HepG2 (cell line): ENCODE measurements around the gene RANBP3L. TPM values are rescaled to one million over a fixed set of nuclear protein-coding genes. Genes with fewer than 3 reads are reported as not detected.

Source experiments
- JUNB ChIP-seq: sonication (generic); formaldehyde crosslinking; IDR thresholded peaks from 2 replicates; pipeline ENCODE4 v1.8.0; 2022; ENCODE audit warnings: missing genetic modification reagents, mild to moderate bottlenecking, borderline replicate concordance
- KMT2B ChIP-seq: IDR thresholded peaks from 2 replicates; pipeline ENCODE4 v1.6.1; 2016; ENCODE audit warnings: missing genetic modification reagents, missing compliant biosample characterization
- MIER2 ChIP-seq: IDR thresholded peaks from 2 replicates; pipeline ENCODE4 v1.6.1; 2016; ENCODE audit warnings: missing biosample characterization, missing genetic modification reagents
- PAF1 ChIP-seq: IDR thresholded peaks from 2 replicates; pipeline ENCODE4 v1.6.1; 2016; ENCODE audit warnings: missing genetic modification reagents, missing compliant biosample characterization
- SNRNP70 ChIP-seq: fragments of 200-400 bp; formaldehyde crosslinking; IDR thresholded peaks from 2 replicates; pipeline ENCODE4 v1.6.1; 2017; ENCODE audit warnings: mild to moderate bottlenecking, low read depth, low read length, moderate library complexity
- SOX5 ChIP-seq: IDR thresholded peaks from 2 replicates; pipeline ENCODE4 v1.6.1; 2016; ENCODE audit warnings: borderline replicate concordance
- THAP11 ChIP-seq: IDR thresholded peaks from 2 replicates; pipeline ENCODE4 v1.6.1; 2016; ENCODE audit warnings: missing biosample characterization, missing genetic modification reagents
- ZNF160 ChIP-seq: sonication (generic); formaldehyde crosslinking; IDR thresholded peaks from 2 replicates; pipeline ENCODE4 v1.8.0; 2022; ENCODE audit warnings: mild to moderate bottlenecking, inconsistent platforms, missing genetic modification reagents
- ZNF720 ChIP-seq: sonication (generic); formaldehyde crosslinking; IDR thresholded peaks from 2 replicates; pipeline ENCODE4 v1.4.0; 2020; ENCODE audit warnings: missing genetic modification reagents
- polyA plus RNA-seq, 8 experiments: library from polyadenylated mRNA; depleted of rRNA in 3 of 8; stranded (reverse) in 7 of 8; unstranded in 1 of 8; fragments of >200 nt; fragmentation: Illumina TruSeq in 4 of 8; extraction: Trizol in 4 of 8; gene quantifications; 2 replicates each; pipeline versions ENCODE4 v1.2.1 to v1.2.3, GENCODE V29; 2011 to 2016; ENCODE audit warnings: low read depth in 4 of 8, missing spikeins in 1 of 8, mixed read lengths in 1 of 8; ENCODE audit not compliant: insufficient read depth in 1 of 8
- total RNA-seq, 5 experiments: library from RNA; depleted of rRNA; stranded (reverse); fragments of >200 nt; fragmentation: Illumina TruSeq; extraction: Trizol; gene quantifications; 2 replicates each; pipeline ENCODE4 v1.2.3, GENCODE V29; 2016; ENCODE audit warnings: low read depth in 1 of 5
- TF ChIP-seq, protein P1 (sequence below): sonication (generic); formaldehyde crosslinking; IDR thresholded peaks from 2 replicates; pipeline ENCODE4 v1.5.1; 2020; ENCODE audit warnings: mild to moderate bottlenecking, missing genetic modification reagents, borderline replicate concordance
- TF ChIP-seq, protein P2 (sequence below): sonication (generic); formaldehyde crosslinking; IDR thresholded peaks from 2 replicates; pipeline ENCODE4; 2020; ENCODE audit warnings: missing genetic modification reagents, mild to moderate bottlenecking, borderline replicate concordance
- TF ChIP-seq, protein P3 (sequence below): sonication (generic); formaldehyde crosslinking; conservative IDR thresholded peaks from 2 replicates; pipeline ENCODE4 v1.4.0; 2020; ENCODE audit warnings: mild to moderate bottlenecking, missing genetic modification reagents, moderate library complexity
- TF ChIP-seq, protein P4 (sequence below): sonication (generic); formaldehyde crosslinking; IDR thresholded peaks from 2 replicates; pipeline ENCODE4 v1.4.0; 2020; ENCODE audit warnings: missing genetic modification reagents, borderline replicate concordance

Gene RANBP3L
- total and polyA plus RNA-seq, 2 of the 13 experiments (the other 11 are each of a cell fraction or from before 2014, with no cell fraction given) = 0.09 TPM; not detected in 1

DNA sequence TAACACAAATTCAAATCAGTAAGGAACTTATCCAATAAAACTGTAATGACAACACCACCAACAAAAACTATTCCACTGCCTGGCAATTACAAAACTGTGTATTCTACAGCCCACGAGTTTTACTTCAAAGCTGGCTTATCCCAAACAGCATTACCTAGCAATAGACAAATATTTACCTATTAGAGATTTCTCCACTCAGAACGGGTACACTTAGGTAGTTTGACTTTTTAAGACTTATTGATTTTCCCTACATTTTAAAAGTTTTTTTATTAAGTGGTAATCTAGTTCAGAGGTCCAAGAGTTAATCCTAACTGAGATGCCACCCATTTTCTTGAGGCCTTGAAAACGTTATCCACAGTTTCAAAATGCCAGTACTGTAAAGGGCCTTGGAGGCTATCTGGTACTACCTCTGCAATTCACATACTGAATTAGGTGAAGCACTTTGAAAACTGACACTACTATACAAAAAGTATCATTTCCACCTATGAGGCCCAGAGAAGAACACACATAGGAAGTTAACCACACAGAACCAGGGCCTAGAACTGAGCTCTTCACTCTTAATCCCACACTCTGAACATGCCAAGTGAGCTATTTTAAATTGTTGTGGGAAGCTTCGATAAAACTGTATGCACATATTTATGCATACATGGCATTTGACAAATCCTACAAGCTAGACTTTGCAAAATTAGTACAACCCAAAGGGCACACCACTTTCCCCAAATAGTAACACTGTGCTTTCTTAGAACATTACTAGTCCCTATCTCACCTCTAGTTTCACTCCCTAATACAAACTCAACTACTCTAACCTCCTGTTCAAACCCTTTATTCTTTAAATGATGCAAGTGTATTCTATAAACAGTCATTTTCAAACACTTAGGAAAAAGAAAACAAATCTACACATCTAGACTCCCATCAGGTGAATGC is 62.1 kb downstream of the RANBP3L start (continued):
- TF ChIP-seq, protein P1, sequence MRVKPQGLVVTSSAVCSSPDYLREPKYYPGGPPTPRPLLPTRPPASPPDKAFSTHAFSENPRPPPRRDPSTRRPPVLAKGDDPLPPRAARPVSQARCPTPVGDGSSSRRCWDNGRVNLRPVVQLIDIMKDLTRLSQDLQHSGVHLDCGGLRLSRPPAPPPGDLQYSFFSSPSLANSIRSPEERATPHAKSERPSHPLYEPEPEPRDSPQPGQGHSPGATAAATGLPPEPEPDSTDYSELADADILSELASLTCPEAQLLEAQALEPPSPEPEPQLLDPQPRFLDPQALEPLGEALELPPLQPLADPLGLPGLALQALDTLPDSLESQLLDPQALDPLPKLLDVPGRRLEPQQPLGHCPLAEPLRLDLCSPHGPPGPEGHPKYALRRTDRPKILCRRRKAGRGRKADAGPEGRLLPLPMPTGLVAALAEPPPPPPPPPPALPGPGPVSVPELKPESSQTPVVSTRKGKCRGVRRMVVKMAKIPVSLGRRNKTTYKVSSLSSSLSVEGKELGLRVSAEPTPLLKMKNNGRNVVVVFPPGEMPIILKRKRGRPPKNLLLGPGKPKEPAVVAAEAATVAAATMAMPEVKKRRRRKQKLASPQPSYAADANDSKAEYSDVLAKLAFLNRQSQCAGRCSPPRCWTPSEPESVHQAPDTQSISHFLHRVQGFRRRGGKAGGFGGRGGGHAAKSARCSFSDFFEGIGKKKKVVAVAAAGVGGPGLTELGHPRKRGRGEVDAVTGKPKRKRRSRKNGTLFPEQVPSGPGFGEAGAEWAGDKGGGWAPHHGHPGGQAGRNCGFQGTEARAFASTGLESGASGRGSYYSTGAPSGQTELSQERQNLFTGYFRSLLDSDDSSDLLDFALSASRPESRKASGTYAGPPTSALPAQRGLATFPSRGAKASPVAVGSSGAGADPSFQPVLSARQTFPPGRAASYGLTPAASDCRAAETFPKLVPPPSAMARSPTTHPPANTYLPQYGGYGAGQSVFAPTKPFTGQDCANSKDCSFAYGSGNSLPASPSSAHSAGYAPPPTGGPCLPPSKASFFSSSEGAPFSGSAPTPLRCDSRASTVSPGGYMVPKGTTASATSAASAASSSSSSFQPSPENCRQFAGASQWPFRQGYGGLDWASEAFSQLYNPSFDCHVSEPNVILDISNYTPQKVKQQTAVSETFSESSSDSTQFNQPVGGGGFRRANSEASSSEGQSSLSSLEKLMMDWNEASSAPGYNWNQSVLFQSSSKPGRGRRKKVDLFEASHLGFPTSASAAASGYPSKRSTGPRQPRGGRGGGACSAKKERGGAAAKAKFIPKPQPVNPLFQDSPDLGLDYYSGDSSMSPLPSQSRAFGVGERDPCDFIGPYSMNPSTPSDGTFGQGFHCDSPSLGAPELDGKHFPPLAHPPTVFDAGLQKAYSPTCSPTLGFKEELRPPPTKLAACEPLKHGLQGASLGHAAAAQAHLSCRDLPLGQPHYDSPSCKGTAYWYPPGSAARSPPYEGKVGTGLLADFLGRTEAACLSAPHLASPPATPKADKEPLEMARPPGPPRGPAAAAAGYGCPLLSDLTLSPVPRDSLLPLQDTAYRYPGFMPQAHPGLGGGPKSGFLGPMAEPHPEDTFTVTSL (CRISPR knock-in tag) = peak; percentile 74; the same call in 1 of the 2 replicates
- TF ChIP-seq, protein P2, sequence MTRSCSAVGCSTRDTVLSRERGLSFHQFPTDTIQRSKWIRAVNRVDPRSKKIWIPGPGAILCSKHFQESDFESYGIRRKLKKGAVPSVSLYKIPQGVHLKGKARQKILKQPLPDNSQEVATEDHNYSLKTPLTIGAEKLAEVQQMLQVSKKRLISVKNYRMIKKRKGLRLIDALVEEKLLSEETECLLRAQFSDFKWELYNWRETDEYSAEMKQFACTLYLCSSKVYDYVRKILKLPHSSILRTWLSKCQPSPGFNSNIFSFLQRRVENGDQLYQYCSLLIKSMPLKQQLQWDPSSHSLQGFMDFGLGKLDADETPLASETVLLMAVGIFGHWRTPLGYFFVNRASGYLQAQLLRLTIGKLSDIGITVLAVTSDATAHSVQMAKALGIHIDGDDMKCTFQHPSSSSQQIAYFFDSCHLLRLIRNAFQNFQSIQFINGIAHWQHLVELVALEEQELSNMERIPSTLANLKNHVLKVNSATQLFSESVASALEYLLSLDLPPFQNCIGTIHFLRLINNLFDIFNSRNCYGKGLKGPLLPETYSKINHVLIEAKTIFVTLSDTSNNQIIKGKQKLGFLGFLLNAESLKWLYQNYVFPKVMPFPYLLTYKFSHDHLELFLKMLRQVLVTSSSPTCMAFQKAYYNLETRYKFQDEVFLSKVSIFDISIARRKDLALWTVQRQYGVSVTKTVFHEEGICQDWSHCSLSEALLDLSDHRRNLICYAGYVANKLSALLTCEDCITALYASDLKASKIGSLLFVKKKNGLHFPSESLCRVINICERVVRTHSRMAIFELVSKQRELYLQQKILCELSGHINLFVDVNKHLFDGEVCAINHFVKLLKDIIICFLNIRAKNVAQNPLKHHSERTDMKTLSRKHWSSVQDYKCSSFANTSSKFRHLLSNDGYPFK = no peak
- TF ChIP-seq SNRNP70 = no peak
- peak; percentile 25; the same call in 1 of the 2 replicates for TF ChIP-seq KMT2B (CRISPR knock-in tag)
- TF ChIP-seq SOX5 = peak; percentile 73
- TF ChIP-seq, protein P3, sequence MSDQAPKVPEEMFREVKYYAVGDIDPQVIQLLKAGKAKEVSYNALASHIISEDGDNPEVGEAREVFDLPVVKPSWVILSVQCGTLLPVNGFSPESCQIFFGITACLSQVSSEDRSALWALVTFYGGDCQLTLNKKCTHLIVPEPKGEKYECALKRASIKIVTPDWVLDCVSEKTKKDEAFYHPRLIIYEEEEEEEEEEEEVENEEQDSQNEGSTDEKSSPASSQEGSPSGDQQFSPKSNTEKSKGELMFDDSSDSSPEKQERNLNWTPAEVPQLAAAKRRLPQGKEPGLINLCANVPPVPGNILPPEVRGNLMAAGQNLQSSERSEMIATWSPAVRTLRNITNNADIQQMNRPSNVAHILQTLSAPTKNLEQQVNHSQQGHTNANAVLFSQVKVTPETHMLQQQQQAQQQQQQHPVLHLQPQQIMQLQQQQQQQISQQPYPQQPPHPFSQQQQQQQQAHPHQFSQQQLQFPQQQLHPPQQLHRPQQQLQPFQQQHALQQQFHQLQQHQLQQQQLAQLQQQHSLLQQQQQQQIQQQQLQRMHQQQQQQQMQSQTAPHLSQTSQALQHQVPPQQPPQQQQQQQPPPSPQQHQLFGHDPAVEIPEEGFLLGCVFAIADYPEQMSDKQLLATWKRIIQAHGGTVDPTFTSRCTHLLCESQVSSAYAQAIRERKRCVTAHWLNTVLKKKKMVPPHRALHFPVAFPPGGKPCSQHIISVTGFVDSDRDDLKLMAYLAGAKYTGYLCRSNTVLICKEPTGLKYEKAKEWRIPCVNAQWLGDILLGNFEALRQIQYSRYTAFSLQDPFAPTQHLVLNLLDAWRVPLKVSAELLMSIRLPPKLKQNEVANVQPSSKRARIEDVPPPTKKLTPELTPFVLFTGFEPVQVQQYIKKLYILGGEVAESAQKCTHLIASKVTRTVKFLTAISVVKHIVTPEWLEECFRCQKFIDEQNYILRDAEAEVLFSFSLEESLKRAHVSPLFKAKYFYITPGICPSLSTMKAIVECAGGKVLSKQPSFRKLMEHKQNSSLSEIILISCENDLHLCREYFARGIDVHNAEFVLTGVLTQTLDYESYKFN (CRISPR knock-in tag) = peak; percentile 90
- TF ChIP-seq ZNF720 = no peak
- TF ChIP-seq THAP11 (CRISPR knock-in tag) = peak; percentile 65
- TF ChIP-seq ZNF160 (CRISPR knock-in tag) = no peak
- no peak for TF ChIP-seq JUNB
- TF ChIP-seq, protein P4, sequence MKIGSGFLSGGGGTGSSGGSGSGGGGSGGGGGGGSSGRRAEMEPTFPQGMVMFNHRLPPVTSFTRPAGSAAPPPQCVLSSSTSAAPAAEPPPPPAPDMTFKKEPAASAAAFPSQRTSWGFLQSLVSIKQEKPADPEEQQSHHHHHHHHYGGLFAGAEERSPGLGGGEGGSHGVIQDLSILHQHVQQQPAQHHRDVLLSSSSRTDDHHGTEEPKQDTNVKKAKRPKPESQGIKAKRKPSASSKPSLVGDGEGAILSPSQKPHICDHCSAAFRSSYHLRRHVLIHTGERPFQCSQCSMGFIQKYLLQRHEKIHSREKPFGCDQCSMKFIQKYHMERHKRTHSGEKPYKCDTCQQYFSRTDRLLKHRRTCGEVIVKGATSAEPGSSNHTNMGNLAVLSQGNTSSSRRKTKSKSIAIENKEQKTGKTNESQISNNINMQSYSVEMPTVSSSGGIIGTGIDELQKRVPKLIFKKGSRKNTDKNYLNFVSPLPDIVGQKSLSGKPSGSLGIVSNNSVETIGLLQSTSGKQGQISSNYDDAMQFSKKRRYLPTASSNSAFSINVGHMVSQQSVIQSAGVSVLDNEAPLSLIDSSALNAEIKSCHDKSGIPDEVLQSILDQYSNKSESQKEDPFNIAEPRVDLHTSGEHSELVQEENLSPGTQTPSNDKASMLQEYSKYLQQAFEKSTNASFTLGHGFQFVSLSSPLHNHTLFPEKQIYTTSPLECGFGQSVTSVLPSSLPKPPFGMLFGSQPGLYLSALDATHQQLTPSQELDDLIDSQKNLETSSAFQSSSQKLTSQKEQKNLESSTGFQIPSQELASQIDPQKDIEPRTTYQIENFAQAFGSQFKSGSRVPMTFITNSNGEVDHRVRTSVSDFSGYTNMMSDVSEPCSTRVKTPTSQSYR (CRISPR knock-in tag) = no peak
- no peak for TF ChIP-seq PAF1 (CRISPR knock-in tag)
- TF ChIP-seq MIER2 = no peak
